ENCODE data around the gene SUN5.

DNA sequence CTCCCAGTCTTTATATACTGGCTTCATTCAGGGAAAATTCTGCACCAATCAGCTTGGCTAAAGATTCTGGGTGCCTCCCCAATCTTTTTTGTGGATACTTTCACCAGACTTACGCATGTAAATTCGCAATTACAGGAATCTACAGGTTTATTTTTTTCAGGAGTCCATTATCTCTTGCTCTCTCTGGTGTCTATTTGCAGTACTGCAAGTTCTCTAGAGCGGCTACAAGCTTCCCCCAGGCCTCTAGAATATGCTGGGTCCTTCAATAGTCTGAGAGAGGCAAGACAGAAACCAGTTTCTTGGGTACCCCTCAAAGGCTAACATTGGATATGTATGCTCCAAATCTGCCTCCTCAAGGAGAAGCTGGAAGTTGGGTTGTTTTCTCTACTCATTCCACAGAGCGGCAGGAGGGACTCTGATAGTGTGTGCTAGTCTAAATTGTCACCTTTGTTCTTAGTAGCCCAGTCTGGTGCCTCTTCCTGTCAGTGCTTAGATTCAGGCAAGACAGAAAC, 58.5 kb downstream of the SUN5 start:
- TF ChIP-seq TAF1 (IDR thresholded peaks at IDR 0.05; ENCODE audit: borderline replicate concordance, low read depth, low read length) (no peak), POLR2A (IDR thresholded peaks at IDR 0.05; ENCODE audit: low read depth, low read length) (no peak), POLR2AphosphoS5 (IDR thresholded peaks at IDR 0.05; ENCODE audit: low read depth, low read length) (no peak)

Measured in GM12892 (cell line).